K562 (cell line): ENCODE results near the gene CD82. TPM values are rescaled to one million over a fixed set of nuclear protein-coding genes. Genes with fewer than 3 reads are reported as not detected.

Experiments
- MGA ChIP-seq: fragments of 450-650 bp; IDR thresholded peaks from 2 replicates; pipeline ENCODE4 v1.6.1; 2016; ENCODE audit warnings: mild to moderate bottlenecking, moderate library complexity
- polyA plus RNA-seq, 8 experiments: library from polyadenylated mRNA; depleted of rRNA in 4 of 8; stranded (reverse) in 5 of 8; unstranded in 3 of 8; fragments of >200 nt; fragmentation: Nextera tagmentation in 2 of 8; fragmentation: Illumina TruSeq in 1 of 8; extraction: Ambion mirVana in 2 of 8; extraction: Trizol in 1 of 8; gene quantifications; 2 replicates each; pipeline versions ENCODE4 v1.2.1 to v1.2.3, GENCODE V29; 2011 to 2014; ENCODE audit warnings: inconsistent platforms in 1 of 8, missing spikeins in 1 of 8
- total RNA-seq, 7 experiments: library from RNA; depleted of rRNA in 6 of 7; stranded (reverse); fragments of >200 nt in 6 of 7; fragmentation: Illumina TruSeq in 2 of 7; extraction: Trizol in 2 of 7; gene quantifications; 2 replicates each; pipeline versions ENCODE4 v1.2.1 to v1.2.3, GENCODE V29; 2011 to 2021; ENCODE audit warnings: low replicate concordance in 1 of 7

CD82 gene
- total and polyA plus RNA-seq, 9 of the 15 experiments (the other 6 are each of a cell fraction or from before 2014, with no cell fraction given) = 0.27 to 9.4 (median 3.0) TPM

DNA sequence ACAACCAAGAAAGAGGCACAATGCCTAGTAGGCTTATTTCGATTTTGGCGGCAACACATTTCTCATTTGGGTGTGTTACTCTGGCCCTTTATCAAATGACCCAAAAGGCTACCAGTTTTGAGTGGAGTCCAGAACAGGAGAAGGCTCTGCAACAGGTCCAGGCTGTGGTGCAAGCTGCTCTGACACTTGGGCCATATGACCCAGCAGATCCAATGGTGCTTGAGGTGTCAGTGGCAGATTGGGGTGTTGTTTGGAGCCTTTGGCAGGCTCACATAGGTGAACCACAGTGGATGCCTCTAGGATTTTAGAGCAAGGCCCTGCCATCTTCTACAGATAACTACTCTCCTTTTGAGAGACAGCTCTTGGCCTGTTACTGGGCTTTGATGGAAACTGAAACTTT, 17.9 kb upstream of the CD82 start (continued):
- 0 out of 2 replicates have a peak, but pooled peaks have one; percentile 12 for TF ChIP-seq MGA
